NB4 (cell line): ENCODE measurements around the gene CSTPP1.
A peak's percentile ranks its signal among the peaks of the same experiment; 100 is the strongest.

Experiments
- DNase-seq: peaks from one replicate; pipeline ENCODE4 v3.0.0; 2010; ENCODE audit warnings: low read depth
- H3K4me3 ChIP-seq: one replicate; pipeline ENCODE4 v1.5.1; 2011; ENCODE audit warnings: mild to moderate bottlenecking, low read depth, low read length, moderate library complexity
- MAX ChIP-seq: IDR thresholded peaks from 2 replicates; pipeline ENCODE4 v1.6.1; 2011; ENCODE audit warnings: low read depth, low read length
- MYC ChIP-seq: IDR thresholded peaks from 2 replicates; pipeline ENCODE4 v1.6.1; 2011; ENCODE audit warnings: low read depth, low read length
- POLR2A ChIP-seq: IDR thresholded peaks from 2 replicates; pipeline ENCODE4 v1.6.1; 2011; ENCODE audit warnings: mild to moderate bottlenecking; ENCODE audit not compliant: insufficient read length; ENCODE audit errors: extremely low read depth
- TF ChIP-seq, protein P1 (sequence below): IDR thresholded peaks from one replicate; pipeline ENCODE4 v1.5.1; 2012; ENCODE audit warnings: low read depth, low read length

Gene CSTPP1

GRCh38 chr11:47148903-47149531 lies 212.5 kb downstream of the CSTPP1 start:
- TF ChIP-seq MYC (no peak), POLR2A (no peak), MAX (no peak)
- TF ChIP-seq, protein P1, sequence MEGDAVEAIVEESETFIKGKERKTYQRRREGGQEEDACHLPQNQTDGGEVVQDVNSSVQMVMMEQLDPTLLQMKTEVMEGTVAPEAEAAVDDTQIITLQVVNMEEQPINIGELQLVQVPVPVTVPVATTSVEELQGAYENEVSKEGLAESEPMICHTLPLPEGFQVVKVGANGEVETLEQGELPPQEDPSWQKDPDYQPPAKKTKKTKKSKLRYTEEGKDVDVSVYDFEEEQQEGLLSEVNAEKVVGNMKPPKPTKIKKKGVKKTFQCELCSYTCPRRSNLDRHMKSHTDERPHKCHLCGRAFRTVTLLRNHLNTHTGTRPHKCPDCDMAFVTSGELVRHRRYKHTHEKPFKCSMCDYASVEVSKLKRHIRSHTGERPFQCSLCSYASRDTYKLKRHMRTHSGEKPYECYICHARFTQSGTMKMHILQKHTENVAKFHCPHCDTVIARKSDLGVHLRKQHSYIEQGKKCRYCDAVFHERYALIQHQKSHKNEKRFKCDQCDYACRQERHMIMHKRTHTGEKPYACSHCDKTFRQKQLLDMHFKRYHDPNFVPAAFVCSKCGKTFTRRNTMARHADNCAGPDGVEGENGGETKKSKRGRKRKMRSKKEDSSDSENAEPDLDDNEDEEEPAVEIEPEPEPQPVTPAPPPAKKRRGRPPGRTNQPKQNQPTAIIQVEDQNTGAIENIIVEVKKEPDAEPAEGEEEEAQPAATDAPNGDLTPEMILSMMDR = no peak

DNA sequence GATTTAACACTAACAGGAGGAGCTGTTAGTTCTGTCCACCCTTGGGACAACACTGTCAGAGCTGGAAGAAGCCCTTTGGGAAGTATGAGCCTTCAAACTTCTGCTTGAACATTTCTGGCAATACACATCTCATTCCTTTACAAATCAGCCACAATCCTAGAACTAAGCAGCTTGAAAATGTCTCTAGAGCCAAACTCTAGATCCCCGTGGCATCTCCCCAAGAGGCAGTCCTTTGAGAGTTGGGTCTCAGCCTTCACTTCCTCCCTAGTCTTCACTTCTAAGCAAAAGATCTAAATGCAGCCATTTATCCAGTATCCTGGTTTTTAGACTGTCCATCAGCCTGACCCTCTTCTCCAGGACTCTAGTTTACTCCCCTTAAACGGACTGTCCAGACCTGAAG lies 213.2 kb downstream of the CSTPP1 start:
- no peak overlapping the region for H3K4me3 ChIP-seq
- TF ChIP-seq, protein P1 = no peak
- no peak for TF ChIP-seq POLR2A
- no peak for TF ChIP-seq MYC
- no peak for TF ChIP-seq MAX
- no peak for DNase-seq

More at GRCh38 chr11:47148903-47149531, 212.5 kb downstream of the CSTPP1 start:
- DNase-seq = no peak
- no peak overlapping the region for H3K4me3 ChIP-seq

- TF ChIP-seq, protein P1 = no peak
- no peak for DNase-seq
- H3K4me3 ChIP-seq = no peak overlapping the region
Observed at GRCh38 chr11:47152126-47152952, 215.8 kb downstream of the CSTPP1 start.

GRCh38 chr11:47152953-47153950 lies 216.7 kb downstream of the CSTPP1 start:
- H3K4me3 ChIP-seq = no peak overlapping the region
- TF ChIP-seq, protein P1 = peak; percentile 95
- no peak for TF ChIP-seq MAX
- DNase-seq = peak; percentile 72

GRCh38 chr11:47154616-47155570 lies 218.3 kb downstream of the CSTPP1 start:
- no peak overlapping the region for H3K4me3 ChIP-seq
- no peak for DNase-seq
- TF ChIP-seq, protein P1 = no peak
- TF ChIP-seq POLR2A = no peak
- no peak for TF ChIP-seq MAX
- no peak for TF ChIP-seq MYC
